Fibroblast of lung (primary cell): Measurements from ENCODE around the gene AFF2. TPM values are rescaled to one million over a fixed set of nuclear protein-coding genes. Genes with fewer than 3 reads are reported as not detected.

Experiments used
- DNase-seq, 2 donors: peaks; one replicate each; pipeline versions ENCODE4 v3.0.0 to v3.0.0-alpha.2; 2010; ENCODE audit warnings: low read depth in 2 of 2
- H2AFZ ChIP-seq: 2 replicates; pipeline ENCODE4 v1.5.1; 2012; ENCODE audit warnings: low read length, control low read depth, inconsistent platforms
- H3K27ac ChIP-seq: 2 replicates; pipeline ENCODE4 v1.5.1; 2011; ENCODE audit warnings: low read length, control low read depth; ENCODE audit not compliant: insufficient read depth
- H3K27me3 ChIP-seq: 2 replicates; pipeline ENCODE4 v1.5.1; 2011; ENCODE audit warnings: mild to moderate bottlenecking, low read length; ENCODE audit not compliant: control insufficient read depth, insufficient read depth
- H3K36me3 ChIP-seq: 2 replicates; pipeline ENCODE4 v1.5.1; 2011; ENCODE audit warnings: low read length; ENCODE audit not compliant: control insufficient read depth, insufficient read depth
- H3K4me1 ChIP-seq: 2 replicates; pipeline ENCODE4 v1.5.1; 2011; ENCODE audit warnings: low read length; ENCODE audit not compliant: control insufficient read depth, insufficient read depth; ENCODE audit errors: extremely low read depth
- H3K4me2 ChIP-seq: 2 replicates; pipeline ENCODE4 v1.5.1; 2011; ENCODE audit warnings: low read length, control low read depth; ENCODE audit not compliant: insufficient read depth; ENCODE audit errors: extremely low read depth
- H3K4me3 ChIP-seq, 4 experiments: fragments of 200-600 bp in 1 of 4; sonication (generic) in 1 of 4; replicated peaks in 1 of 4; 2 replicates each; pipeline ENCODE4 v1.5.1; 2011 to 2016; ENCODE audit warnings: low read length in 4 of 4, low read depth in 3 of 4, mild to moderate bottlenecking in 3 of 4, control low read depth in 2 of 4, inconsistent platforms in 1 of 4, mixed read lengths in 1 of 4; ENCODE audit not compliant: insufficient read depth in 1 of 4; ENCODE audit errors: control extremely low read depth in 1 of 4
- H3K79me2 ChIP-seq: 2 replicates; pipeline ENCODE4 v1.5.1; 2012; ENCODE audit warnings: mild to moderate bottlenecking, low read length, inconsistent platforms; ENCODE audit not compliant: control insufficient read depth, insufficient read depth
- H3K9ac ChIP-seq: 2 replicates; pipeline ENCODE4 v1.5.1; 2011; ENCODE audit warnings: mild to moderate bottlenecking, low read length, control low read depth; ENCODE audit not compliant: insufficient read depth
- H3K9me3 ChIP-seq: 2 replicates; pipeline ENCODE4 v1.5.1; 2012; ENCODE audit warnings: low read depth, low read length; ENCODE audit not compliant: control insufficient read depth, insufficient read depth
- H4K20me1 ChIP-seq: 2 replicates; pipeline ENCODE4 v1.5.1; 2011; ENCODE audit warnings: low read length; ENCODE audit not compliant: control insufficient read depth, insufficient read depth; ENCODE audit errors: extremely low read depth
- EZH2 ChIP-seq: IDR thresholded peaks from 2 replicates; pipeline ENCODE4 v1.5.1; 2012; ENCODE audit warnings: low read length, control low read depth, mild to moderate bottlenecking; ENCODE audit errors: missing control alignments
- polyA plus RNA-seq, 2 donors: library from polyadenylated mRNA; depleted of rRNA in 1 of 2; stranded (reverse) in 1 of 2; unstranded in 1 of 2; fragments of >200 nt; gene quantifications; 2 replicates each; pipeline ENCODE4 v1.2.1, GENCODE V29; 2011 to 2012; ENCODE audit warnings: missing spikeins in 1 of 2
- total RNA-seq: library from RNA; depleted of rRNA; stranded (reverse); fragments of >200 nt; gene quantifications from 2 replicates; pipeline ENCODE4 v1.2.1, GENCODE V29; 2014
- TF ChIP-seq, protein P1 (sequence below), 2 donors: IDR thresholded peaks in 1 of 2; conservative IDR thresholded peaks in 1 of 2; 1 replicate in 1 of 2; 2 replicates in 1 of 2; pipeline ENCODE4 v1.5.1; 2011 to 2012; ENCODE audit warnings: low read length in 2 of 2, control low read depth in 1 of 2, inconsistent platforms in 1 of 2, low read depth in 1 of 2, mild to moderate bottlenecking in 1 of 2

The AFF2 gene
- total and polyA plus RNA-seq, 2 donors (not counting 1 experiment from before 2014, with no cell fraction given): under 0.01 to 0.05 TPM

DNA sequence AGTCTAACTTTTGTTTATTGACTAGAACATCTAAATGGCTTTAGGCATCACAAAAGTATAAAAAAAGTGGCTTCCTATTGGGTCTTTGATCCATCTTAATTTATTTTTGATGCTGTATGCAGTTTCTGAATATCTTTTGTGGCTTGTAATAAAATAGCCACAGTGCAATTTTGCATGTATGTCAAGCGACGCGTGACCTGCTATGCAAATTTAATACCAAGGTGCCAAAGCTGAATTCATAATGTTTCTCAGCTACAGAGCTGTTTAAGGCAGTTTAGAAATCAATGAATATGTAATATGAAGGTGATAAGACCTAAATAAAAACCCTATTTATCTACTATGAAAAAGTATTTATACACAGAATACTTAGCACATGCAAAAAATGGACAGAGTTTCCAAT lies 197.8 kb downstream of the AFF2 start:
- Histone ChIP-seq H3K4me2 (no peak overlapping the region), H3K27me3 (no peaks in the 10 kb centered on the region), H3K79me2 (no peaks in the 10 kb centered on the region), H3K9ac (no peak overlapping the region), H3K27ac (no peak overlapping the region), H3K4me3 (no peak overlapping the region), H3K36me3 (no peaks in the 10 kb centered on the region), H3K9me3 (no peaks in the 10 kb centered on the region), H3K4me1 (no peaks in the 10 kb centered on the region), H4K20me1 (no peaks in the 10 kb centered on the region), H2AFZ (no peak overlapping the region)
- TF ChIP-seq, protein P1, sequence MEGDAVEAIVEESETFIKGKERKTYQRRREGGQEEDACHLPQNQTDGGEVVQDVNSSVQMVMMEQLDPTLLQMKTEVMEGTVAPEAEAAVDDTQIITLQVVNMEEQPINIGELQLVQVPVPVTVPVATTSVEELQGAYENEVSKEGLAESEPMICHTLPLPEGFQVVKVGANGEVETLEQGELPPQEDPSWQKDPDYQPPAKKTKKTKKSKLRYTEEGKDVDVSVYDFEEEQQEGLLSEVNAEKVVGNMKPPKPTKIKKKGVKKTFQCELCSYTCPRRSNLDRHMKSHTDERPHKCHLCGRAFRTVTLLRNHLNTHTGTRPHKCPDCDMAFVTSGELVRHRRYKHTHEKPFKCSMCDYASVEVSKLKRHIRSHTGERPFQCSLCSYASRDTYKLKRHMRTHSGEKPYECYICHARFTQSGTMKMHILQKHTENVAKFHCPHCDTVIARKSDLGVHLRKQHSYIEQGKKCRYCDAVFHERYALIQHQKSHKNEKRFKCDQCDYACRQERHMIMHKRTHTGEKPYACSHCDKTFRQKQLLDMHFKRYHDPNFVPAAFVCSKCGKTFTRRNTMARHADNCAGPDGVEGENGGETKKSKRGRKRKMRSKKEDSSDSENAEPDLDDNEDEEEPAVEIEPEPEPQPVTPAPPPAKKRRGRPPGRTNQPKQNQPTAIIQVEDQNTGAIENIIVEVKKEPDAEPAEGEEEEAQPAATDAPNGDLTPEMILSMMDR (conservative IDR thresholded peaks at IDR 0.05 in 1 of 2, IDR thresholded peaks at IDR 0.05 in 1 of 2; ENCODE audit: low read depth in 1 of 2, low read length in 2 of 2): no peak
- no peak for TF ChIP-seq EZH2
- no peak for DNase-seq

DNA sequence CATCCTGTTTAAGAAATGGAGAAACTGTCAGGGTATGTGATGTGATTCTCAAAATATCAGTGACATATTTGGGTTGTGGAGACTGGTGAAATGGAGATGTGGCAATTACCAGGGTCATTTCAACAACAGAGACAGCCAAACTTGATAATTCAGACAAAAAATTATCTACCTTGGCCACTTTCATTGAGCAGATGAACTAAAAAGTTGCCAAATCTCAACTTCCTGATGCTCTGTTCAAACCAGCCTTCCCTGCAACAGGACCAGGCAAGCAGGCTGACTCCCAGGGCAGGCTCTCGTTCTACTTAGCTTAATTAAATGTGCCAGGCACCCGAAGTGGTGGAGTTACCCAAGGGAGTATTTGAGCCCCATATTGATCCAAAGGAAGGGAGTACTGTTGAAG lies 199.6 kb downstream of the AFF2 start:
- no peaks in the 10 kb centered on the region for H3K9me3 ChIP-seq

DNA sequence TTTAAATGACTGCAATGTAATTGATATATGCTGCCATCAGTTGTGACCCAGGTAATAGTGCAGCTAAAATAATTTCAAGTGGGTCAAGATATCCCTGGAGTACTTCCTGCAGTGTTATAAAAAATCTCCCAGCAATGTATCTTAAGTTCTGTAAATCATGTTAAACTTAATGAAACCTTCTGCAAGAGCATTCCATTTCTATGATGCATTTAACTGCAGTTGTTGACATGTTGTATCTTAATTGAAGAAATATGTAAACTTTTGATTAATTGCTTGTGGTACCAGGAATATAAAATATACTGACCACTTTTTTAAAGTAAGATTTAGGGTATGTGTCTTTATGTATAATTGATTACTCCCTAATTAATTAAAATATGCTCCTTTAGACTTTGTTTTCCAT lies 213.6 kb downstream of the AFF2 start:
- no peaks in the 10 kb centered on the region for H3K27me3 ChIP-seq
- no peak overlapping the region for H3K4me3 ChIP-seq
- no peaks in the 10 kb centered on the region for H3K79me2 ChIP-seq
- no peak overlapping the region for H2AFZ ChIP-seq
- no peak overlapping the region for H3K4me2 ChIP-seq
- TF ChIP-seq, protein P1 (conservative IDR thresholded peaks at IDR 0.05 in 1 of 2, IDR thresholded peaks at IDR 0.05 in 1 of 2; ENCODE audit: low read depth in 1 of 2, low read length in 2 of 2): no peak
- TF ChIP-seq EZH2: no peak
- DNase-seq: peak in 1 of 2 donors; percentile 0
- H3K36me3 ChIP-seq: no peaks in the 10 kb centered on the region
- H3K9ac ChIP-seq: no peak overlapping the region
- H3K9me3 ChIP-seq: no peaks in the 10 kb centered on the region
- H3K27ac ChIP-seq: no peak overlapping the region
- no peaks in the 10 kb centered on the region for H4K20me1 ChIP-seq
- no peaks in the 10 kb centered on the region for H3K4me1 ChIP-seq

More for the DNA sequence above, 199.6 kb downstream of the AFF2 start:
- TF ChIP-seq EZH2: no peak
- TF ChIP-seq, protein P1 (conservative IDR thresholded peaks at IDR 0.05 in 1 of 2, IDR thresholded peaks at IDR 0.05 in 1 of 2; ENCODE audit: low read depth in 1 of 2, low read length in 2 of 2): no peak
- no peaks in the 10 kb centered on the region for H3K27me3 ChIP-seq
- H3K79me2 ChIP-seq: no peaks in the 10 kb centered on the region
- no peaks in the 10 kb centered on the region for H3K4me1 ChIP-seq
- H3K27ac ChIP-seq: no peak overlapping the region
- no peak overlapping the region for H3K4me3 ChIP-seq
- H3K36me3 ChIP-seq: no peaks in the 10 kb centered on the region
- no peak overlapping the region for H3K9ac ChIP-seq
- H3K4me2 ChIP-seq: no peak overlapping the region
- no peak for DNase-seq
- no peaks in the 10 kb centered on the region for H4K20me1 ChIP-seq
- no peak overlapping the region for H2AFZ ChIP-seq
